IgD-negative memory B cell (primary cell): Measurements from ENCODE around the gene DLX4. TPM values are rescaled to one million over a fixed set of nuclear protein-coding genes. Genes with fewer than 3 reads are reported as not detected.

Experiments
- H3K27ac Mint-ChIP-seq, 3 donors: one replicate each; pipeline ENCODE4 v1.8.0; 2020 to 2022; ENCODE audit warnings: mild to moderate bottlenecking in 3 of 3, mixed read lengths in 3 of 3, moderate library complexity in 1 of 3
- H3K27me3 Mint-ChIP-seq: one replicate; pipeline ENCODE4 v1.8.0; 2021; ENCODE audit warnings: mixed read lengths
- H3K36me3 Mint-ChIP-seq: one replicate; pipeline ENCODE4 v1.8.0; 2020; ENCODE audit warnings: mild to moderate bottlenecking, mixed read lengths
- H3K4me1 Mint-ChIP-seq, 3 donors: one replicate each; pipeline ENCODE4 v1.8.0; 2020 to 2022; ENCODE audit warnings: mixed read lengths in 3 of 3, mild to moderate bottlenecking in 1 of 3
- H3K4me3 Mint-ChIP-seq, 4 donors: one replicate each; pipeline ENCODE4 v1.8.0; 2020 to 2022; ENCODE audit warnings: mild to moderate bottlenecking in 4 of 4, mixed read lengths in 4 of 4, moderate library complexity in 3 of 4
- H3K9me3 Mint-ChIP-seq, 3 donors: one replicate each; pipeline ENCODE4 v1.8.0; 2020 to 2021; ENCODE audit warnings: mixed read lengths in 3 of 3, mild to moderate bottlenecking in 1 of 3
- polyA plus RNA-seq: library from polyadenylated mRNA; unstranded; fragments of 300-500 nt; fragmentation: Illumina TruSeq; gene quantifications from one replicate; pipeline ENCODE4 v1.2.3, GENCODE V29; 2021

Gene DLX4, protein sequence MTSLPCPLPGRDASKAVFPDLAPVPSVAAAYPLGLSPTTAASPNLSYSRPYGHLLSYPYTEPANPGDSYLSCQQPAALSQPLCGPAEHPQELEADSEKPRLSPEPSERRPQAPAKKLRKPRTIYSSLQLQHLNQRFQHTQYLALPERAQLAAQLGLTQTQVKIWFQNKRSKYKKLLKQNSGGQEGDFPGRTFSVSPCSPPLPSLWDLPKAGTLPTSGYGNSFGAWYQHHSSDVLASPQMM
- polyA plus RNA-seq: not detected

DNA sequence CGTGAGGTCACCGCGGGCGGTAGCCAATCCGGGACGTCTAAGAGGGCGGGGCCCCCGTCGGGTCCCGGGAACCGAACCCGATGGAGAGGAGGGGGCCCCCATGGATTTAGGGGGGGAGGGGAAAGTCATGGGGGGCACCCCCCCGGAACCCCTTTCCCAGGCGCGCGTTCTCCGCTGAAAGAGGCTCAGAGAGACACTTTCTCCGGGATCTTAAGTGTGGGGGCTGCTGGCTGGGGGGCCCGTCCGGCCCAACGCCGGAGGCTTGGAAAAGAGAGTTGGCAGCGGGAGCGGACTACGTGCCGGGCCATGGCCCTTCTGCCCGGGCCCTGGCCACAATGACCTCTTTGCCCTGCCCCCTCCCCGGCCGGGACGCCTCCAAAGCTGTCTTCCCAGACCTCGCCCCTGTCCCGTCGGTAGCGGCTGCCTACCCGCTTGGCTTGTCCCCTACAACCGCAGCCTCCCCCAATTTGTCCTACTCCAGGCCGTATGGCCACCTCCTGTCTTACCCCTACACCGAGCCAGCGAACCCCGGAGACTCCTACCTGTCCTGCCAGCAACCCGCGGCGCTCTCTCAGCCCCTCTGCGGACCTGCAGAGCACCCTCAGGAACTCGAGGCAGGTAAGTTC, at the start of gene DLX4:
TSS of gene DLX4 (plus strand) at position 57 of the 626 bp plus-strand sequence. CDS start at position 336, 279 bp downstream.
- peaks cover 76% of the 10 kb centered on the region for H3K27me3 Mint-ChIP-seq
- peak within 1 kb of the TSS in 2 of 3 donors; percentile 36 to 85 for H3K27ac Mint-ChIP-seq
- peak within 1 kb of the TSS; percentile 77 to 94 (median 88) for H3K4me3 Mint-ChIP-seq
- H3K4me1 Mint-ChIP-seq: peaks cover 10 to 23% (median 14%) of the 10 kb centered on the region in 3 donors
- peaks cover 0 to 1% (median 0%) of the 10 kb centered on the region in 3 donors for H3K9me3 Mint-ChIP-seq
- H3K36me3 Mint-ChIP-seq: no peaks in the 10 kb centered on the region

DNA sequence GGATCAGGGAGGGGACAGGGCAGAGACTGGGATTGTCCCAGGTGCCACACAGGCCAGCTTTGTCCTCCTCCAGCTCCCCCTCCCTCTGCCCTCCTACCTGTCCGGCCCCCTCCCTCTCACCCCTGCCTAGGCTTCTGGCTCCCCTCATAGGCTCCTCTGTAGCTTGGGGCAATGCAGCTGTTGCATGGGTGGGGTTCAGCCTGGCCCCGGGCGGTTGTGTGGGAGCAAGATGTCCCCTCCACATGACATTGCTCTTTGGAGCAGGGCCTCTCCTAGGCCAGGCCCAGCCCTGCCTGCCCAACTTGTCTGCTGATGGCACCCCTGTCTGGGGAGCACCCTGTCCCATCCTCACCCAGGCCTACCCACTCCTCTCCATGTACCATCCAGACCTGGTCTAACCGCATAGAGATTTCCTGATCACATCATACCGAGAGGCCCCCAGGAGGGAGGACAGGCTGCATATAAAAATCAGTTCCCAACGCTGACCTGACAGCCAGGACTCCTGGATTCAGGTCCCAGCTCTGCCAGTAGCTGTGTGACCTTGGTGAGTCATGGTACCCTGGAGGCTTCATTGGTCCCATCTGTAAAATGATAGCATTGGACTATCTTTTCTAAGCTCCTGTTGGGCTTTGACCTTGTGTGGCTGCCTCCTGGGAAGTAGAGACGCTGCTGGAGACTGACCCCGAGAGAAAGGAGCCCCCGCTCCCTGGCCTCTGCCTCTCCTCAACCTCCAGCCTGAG, 48.8 kb upstream of the DLX4 start:
- Mint-ChIP-seq H3K27me3 (peaks cover 17% of the 10 kb centered on the region), H3K27ac (no peak overlapping the region)

DNA sequence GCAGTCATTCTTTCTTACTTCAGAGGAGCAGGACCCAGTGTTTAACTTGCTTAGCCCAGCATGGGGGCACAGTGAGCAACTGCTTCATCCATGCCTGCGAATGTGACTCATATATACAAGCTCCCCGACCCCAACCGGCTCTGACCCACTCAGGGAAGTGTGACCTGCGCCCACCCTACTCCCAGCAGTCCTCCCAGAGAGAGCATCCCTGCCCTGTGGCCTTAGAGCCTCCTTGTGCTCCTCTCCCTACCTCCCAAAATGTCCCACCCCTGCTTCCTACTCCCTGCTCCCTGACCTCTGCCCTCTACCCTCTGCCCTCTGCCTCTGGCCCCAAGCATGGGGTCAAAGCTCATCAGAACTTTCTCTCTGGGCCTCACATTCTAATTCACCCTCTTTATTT, 46.9 kb upstream of the DLX4 start:
- Mint-ChIP-seq H3K9me3 (no peaks in the 10 kb centered on the region), H3K36me3 (no peaks in the 10 kb centered on the region), H3K27ac (no peak overlapping the region)

More for the DNA sequence above, 48.8 kb upstream of the DLX4 start:
- Mint-ChIP-seq H3K4me3 (no peak overlapping the region), H3K36me3 (no peaks in the 10 kb centered on the region), H3K4me1 (no peaks in the 10 kb centered on the region), H3K9me3 (no peaks in the 10 kb centered on the region)

DNA sequence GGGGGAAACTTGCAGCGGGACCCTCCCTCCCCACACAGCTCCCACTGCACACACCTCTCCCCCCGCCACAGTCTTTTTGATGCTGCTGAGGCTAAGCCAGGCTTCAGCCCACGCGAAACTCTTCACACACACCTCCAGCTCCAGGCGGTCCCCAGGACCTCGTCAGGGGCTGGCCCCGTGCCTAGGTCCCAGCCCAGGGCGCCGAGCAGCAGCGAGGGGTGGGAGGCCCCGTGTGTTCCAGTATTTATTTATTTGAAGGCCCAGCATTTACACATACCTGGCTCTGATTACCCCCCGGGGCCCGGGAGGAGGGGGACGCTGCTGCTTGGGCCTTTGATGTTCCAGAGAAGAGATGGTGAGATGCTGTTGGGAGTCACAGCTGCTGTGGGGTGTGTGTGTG, 44.9 kb upstream of the DLX4 start:
- peaks cover 0 to 1% (median 0%) of the 10 kb centered on the region in 3 donors for H3K4me1 Mint-ChIP-seq
- no peak overlapping the region for H3K27ac Mint-ChIP-seq
- peaks cover 11% of the 10 kb centered on the region for H3K27me3 Mint-ChIP-seq
- no peaks in the 10 kb centered on the region for H3K36me3 Mint-ChIP-seq
- H3K9me3 Mint-ChIP-seq: no peaks in the 10 kb centered on the region
- H3K4me3 Mint-ChIP-seq: no peak overlapping the region

More for the DNA sequence above, 46.9 kb upstream of the DLX4 start:
- Mint-ChIP-seq H3K4me3 (no peak overlapping the region), H3K27me3 (peaks cover 9% of the 10 kb centered on the region), H3K4me1 (peaks cover 0 to 1% (median 0%) of the 10 kb centered on the region in 3 donors)

DNA sequence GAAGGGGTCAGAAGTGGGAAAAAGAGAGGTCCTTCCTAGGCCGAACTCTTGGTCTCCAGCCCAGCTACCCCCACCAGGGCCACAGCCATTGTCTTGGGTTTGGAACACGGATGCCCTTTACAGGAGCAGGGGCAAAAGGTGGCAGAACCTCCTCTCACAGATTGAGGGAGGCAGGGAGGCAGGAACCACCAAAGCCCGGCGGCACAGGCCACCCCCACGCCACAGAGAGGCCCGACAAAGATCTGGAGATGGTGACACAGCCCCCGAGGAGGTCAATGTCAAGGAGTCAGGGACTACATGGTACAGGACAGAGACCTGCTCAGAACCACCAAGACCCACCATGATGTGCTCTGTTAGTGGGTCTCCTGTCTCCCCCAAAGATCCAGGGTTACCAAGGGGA, 44.4 kb upstream of the DLX4 start:
- no peak overlapping the region for H3K27ac Mint-ChIP-seq
- H3K4me3 Mint-ChIP-seq: no peak overlapping the region
- H3K4me1 Mint-ChIP-seq: peaks cover 0 to 1% (median 0%) of the 10 kb centered on the region in 3 donors
- H3K36me3 Mint-ChIP-seq: no peaks in the 10 kb centered on the region
- H3K27me3 Mint-ChIP-seq: peaks cover 11% of the 10 kb centered on the region
- H3K9me3 Mint-ChIP-seq: no peaks in the 10 kb centered on the region

DNA sequence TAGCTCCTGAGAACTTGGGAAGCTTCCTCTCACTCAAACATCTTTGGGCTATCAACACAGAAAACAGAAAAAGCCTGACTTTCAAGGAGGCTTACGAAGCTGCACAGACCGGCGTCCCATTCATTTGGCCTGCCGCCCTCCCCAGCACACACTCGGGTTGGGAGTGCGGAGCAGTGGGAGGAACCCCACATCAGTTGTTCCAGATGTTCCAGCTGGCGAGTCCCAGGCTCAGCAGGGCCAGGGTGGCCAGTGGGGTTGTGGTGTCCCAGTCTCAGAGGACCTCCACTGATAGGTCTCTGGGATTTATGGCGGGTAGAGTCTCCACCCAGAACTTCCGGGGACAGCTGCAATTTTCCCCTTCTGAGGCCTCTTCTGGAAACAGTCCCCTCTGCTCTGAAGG, 43.1 kb upstream of the DLX4 start:
- peaks cover 20% of the 10 kb centered on the region for H3K27me3 Mint-ChIP-seq
- no peak overlapping the region for H3K27ac Mint-ChIP-seq
- H3K4me3 Mint-ChIP-seq: no peak overlapping the region

DNA sequence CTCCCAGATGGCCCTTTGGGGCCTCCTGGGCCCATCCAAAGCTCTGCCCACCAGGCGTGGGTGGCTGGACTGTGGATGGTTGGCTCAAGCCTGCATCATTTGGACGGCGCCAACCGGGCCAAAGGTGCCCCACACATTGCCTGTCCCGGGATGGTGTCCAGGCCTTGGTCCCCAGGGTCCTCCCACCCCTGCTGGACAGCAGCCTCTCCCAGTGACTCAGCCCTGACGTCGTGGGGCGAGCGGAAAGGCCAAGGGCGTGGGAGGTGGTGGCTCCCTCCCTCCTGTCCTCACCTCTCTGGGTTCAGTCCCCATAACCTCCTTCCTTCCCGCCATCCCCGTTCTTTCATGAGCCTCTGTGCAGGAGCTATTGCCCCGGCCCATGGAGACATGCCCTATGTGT, 42.1 kb upstream of the DLX4 start:
- no peaks in the 10 kb centered on the region for H3K36me3 Mint-ChIP-seq
- no peak overlapping the region for H3K27ac Mint-ChIP-seq
- peaks cover 0 to 3% (median 0%) of the 10 kb centered on the region in 3 donors for H3K4me1 Mint-ChIP-seq
- no peak overlapping the region for H3K4me3 Mint-ChIP-seq
- no peaks in the 10 kb centered on the region for H3K9me3 Mint-ChIP-seq
- peaks cover 22% of the 10 kb centered on the region for H3K27me3 Mint-ChIP-seq

More for the DNA sequence above, 43.1 kb upstream of the DLX4 start:
- Mint-ChIP-seq H3K4me1 (peaks cover 0 to 3% (median 0%) of the 10 kb centered on the region in 3 donors), H3K9me3 (no peaks in the 10 kb centered on the region), H3K36me3 (no peaks in the 10 kb centered on the region)

DNA sequence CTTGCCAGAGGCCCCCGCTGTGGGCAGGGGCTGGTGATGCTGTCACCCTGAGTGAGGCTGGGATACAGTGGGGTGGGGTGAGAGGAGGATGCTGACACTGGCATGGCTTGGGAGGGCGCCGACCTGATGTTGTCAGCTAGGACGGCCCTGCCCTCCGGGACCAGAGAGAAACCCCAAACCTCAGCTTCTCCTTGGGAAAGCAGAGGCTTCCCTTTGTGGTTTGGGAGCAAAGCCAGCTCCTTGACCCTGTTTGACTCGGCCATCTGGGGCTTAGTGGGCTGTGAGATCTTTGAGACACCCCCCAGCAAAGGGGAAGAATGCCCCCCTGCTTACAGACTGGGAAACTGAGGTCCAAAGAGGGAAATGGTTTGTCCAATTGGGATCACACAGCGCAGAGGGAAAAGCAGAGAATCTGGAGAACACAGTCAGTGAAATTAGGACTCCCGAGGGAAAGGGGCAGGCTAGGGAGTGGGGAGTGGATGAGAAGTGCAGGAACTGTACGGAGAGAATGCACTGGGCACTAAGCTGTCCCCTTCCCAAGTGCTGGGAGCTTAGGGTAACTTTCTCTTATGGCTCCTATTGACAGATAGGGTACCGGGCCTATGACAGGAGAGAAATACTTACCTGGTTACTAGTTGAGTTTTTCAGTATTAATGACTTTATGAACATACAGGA, 40.7 kb upstream of the DLX4 start:
- no peaks in the 10 kb centered on the region for H3K36me3 Mint-ChIP-seq
- peaks cover 30% of the 10 kb centered on the region for H3K27me3 Mint-ChIP-seq
- no peaks in the 10 kb centered on the region for H3K9me3 Mint-ChIP-seq
- H3K4me1 Mint-ChIP-seq: peaks cover 0 to 3% (median 0%) of the 10 kb centered on the region in 3 donors
- H3K27ac Mint-ChIP-seq: no peak overlapping the region
- peak overlapping the region in 1 of 4 donors; percentile 57 for H3K4me3 Mint-ChIP-seq

DNA sequence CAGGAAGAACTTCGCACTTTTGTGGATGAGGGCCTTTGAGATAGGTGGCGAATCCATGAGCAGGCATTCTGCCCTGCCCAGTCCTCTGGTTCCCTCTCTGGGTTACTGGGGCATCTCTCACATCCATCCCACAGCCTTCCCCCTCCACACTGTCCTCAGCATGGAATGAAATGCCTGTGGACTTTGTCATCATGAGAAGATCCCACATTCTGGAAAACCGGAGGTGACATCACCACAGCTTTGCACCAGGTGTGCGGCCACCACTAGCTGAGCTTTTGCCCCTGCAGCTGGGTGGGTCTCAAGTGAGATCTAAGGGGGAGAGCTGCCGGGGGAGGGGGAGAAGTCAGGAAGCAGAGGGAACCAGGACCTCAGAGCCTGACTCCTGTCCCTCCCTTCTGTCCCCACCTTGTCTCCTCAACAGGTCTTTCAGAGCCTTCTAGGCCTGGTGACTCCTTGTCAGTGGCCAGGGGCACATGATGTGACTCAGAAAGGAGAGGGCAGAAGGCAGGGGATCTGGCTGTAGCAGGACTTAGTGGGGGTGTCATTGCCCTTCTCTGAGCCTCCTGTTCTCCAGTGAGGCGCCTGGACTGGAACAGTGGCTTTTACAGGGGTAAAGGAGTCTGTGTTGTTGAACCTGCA, 40.0 kb upstream of the DLX4 start:
- Mint-ChIP-seq H3K36me3 (no peaks in the 10 kb centered on the region), H3K27ac (no peak overlapping the region), H3K27me3 (peaks cover 31% of the 10 kb centered on the region), H3K4me1 (peaks cover 0 to 3% (median 0%) of the 10 kb centered on the region in 3 donors), H3K4me3 (no peak overlapping the region), H3K9me3 (no peaks in the 10 kb centered on the region)

DNA sequence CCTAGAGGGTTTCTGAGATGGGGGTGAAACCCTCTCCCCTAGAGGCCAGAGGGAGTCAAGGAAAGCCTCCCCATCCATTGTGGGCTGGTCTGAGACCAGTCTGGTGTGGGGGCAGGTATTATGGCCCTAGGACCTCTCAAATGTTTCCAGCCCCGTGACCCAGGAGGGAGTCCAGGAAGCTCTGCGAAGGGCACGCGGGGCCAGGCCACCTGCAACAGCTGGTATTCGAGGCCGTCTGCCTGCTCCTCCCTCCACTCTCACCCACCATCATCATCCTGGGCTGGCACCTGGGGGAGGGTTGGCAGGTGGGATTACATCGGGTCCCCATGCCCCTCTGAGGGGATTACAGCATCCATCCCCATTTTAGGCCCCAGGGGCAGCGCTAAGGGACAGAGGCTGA, 38.1 kb upstream of the DLX4 start:
- Mint-ChIP-seq H3K27ac (no peak overlapping the region), H3K4me1 (peaks cover 0 to 3% (median 0%) of the 10 kb centered on the region in 3 donors), H3K4me3 (no peak overlapping the region), H3K27me3 (peaks cover 34% of the 10 kb centered on the region), H3K9me3 (no peaks in the 10 kb centered on the region), H3K36me3 (no peaks in the 10 kb centered on the region)

DNA sequence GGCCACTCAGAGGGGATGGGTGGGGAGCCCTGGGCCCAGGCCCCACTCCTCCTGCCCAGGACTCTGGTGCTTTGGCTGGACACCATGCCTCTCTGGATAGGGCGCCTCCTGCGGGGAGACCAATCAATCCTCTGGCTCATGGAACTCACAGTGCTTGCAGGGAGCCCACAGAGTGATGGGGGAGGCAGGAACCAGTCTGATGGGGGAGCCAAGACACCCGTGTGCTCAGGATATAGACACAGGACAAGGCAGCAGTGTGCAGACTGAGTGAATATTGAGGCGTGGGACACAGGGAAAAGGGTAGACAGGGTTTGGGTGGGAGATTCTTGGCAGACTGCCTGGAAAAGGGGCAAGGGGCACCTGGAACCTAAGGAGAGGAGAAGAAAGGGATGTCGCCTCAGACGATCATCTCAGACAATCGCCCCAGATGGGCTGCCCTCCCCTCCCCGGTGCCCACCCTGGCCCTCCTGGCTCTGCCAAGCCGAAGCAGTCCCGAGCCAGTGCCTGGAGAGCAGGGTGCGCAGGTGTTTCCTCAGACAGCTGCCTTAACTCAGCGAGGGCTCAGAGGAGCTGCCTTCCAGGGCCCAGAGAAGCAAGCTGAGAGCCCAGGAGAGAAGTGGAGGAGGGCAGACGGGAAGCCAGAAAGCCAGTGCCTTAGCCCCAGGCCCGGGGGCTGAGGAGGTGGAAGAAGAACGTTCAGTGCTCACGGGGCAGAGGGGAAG, 37.4 kb upstream of the DLX4 start:
- H3K4me3 Mint-ChIP-seq: no peak overlapping the region
- H3K27ac Mint-ChIP-seq: no peak overlapping the region
- H3K4me1 Mint-ChIP-seq: peaks cover 0 to 3% (median 0%) of the 10 kb centered on the region in 3 donors
- H3K36me3 Mint-ChIP-seq: no peaks in the 10 kb centered on the region
- no peaks in the 10 kb centered on the region for H3K9me3 Mint-ChIP-seq
- peaks cover 36% of the 10 kb centered on the region for H3K27me3 Mint-ChIP-seq

DNA sequence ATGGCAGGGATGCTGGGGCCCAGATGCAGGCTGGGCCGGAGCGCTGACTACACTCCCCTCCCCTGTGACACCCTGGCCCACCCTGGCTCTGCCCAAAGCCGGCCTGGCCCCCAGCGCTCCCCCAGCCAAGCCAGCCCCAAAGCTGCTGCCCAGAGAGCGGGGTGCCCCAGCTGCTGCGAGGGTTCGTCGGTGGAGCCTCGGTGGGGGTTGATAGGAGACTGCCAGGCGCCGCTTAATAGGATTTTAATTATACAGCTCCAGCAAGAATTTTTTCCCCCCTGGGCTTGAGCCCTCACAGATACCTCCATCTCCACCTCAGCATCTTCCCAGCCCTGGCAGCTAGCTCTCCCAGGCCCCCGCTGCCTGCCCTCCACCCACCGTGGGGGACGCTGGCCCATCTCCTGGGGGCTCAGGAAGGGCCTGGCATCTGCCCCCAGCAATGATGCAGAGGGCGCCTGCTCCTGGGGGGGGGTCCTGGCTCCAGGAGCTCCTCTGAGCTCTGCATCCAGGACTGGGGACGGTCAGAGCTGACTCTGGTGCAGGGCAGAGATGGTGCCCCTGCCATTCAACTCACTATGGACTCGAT, 36.8 kb upstream of the DLX4 start:
- Mint-ChIP-seq H3K9me3 (no peaks in the 10 kb centered on the region), H3K4me1 (peaks cover 0 to 1% (median 0%) of the 10 kb centered on the region in 3 donors), H3K36me3 (no peaks in the 10 kb centered on the region), H3K27me3 (peaks cover 38% of the 10 kb centered on the region), H3K27ac (no peak overlapping the region), H3K4me3 (no peak overlapping the region)

DNA sequence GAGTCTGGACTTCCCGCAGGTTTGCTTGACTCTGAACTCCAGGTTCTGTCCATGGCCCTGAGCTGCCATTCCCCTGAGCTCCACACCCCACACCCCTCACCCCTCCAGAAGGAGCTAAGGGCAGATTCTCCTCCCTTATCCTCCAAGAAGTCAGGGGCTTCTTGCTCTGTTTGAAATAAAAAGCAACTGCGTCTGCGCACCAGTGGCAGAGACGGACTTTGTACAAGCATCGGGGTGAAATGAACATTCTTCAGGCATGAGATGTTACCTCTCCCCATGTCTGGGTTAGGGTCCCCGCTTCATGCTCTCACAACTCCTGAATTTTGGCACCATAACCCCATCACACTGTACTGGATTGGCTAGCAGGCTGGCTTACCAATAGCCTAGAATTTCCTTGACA, 36.1 kb upstream of the DLX4 start:
- Mint-ChIP-seq H3K27me3 (peaks cover 38% of the 10 kb centered on the region), H3K4me3 (no peak overlapping the region), H3K9me3 (no peaks in the 10 kb centered on the region), H3K36me3 (no peaks in the 10 kb centered on the region), H3K27ac (no peak overlapping the region), H3K4me1 (peaks cover 0 to 1% (median 0%) of the 10 kb centered on the region in 3 donors)
